GM12878 (cell line): ENCODE measurements around the gene CCR5. TPM values are rescaled to one million over a fixed set of nuclear protein-coding genes. Genes with fewer than 3 reads are reported as not detected.

Experiments
- BCLAF1 ChIP-seq: fragments of 450-650 bp; IDR thresholded peaks from 2 replicates; pipeline ENCODE4 v1.6.1; 2017; ENCODE audit warnings: antibody characterized with exemption, mild to moderate bottlenecking, moderate library complexity
- CEBPZ ChIP-seq: fragments of 150-350 bp; IDR thresholded peaks from 2 replicates; pipeline ENCODE4 v1.6.1; 2016; ENCODE audit warnings: low read depth, low read length
- HSF1 ChIP-seq: fragments of 150-350 bp; IDR thresholded peaks from 2 replicates; pipeline ENCODE4 v1.6.1; 2014; ENCODE audit warnings: mild to moderate bottlenecking, low read depth, low read length
- NR2C1 ChIP-seq: fragments of 450-650 bp; IDR thresholded peaks from 2 replicates; pipeline ENCODE4 v1.6.1; 2017; ENCODE audit warnings: antibody characterized with exemption, mild to moderate bottlenecking, moderate library complexity
- POLR2A ChIP-seq: IDR thresholded peaks from 2 replicates; pipeline ENCODE4 v1.6.1; 2011; ENCODE audit warnings: low read depth, mild to moderate bottlenecking, low read length
- PRDM15 ChIP-seq: fragments of 450-650 bp; formaldehyde crosslinking; IDR thresholded peaks from 2 replicates; pipeline ENCODE4 v1.4.0; 2020; ENCODE audit warnings: mild to moderate bottlenecking, moderate library complexity
- RAD21 ChIP-seq: IDR thresholded peaks from 2 replicates; pipeline ENCODE4 v1.6.1; 2011; ENCODE audit warnings: mild to moderate bottlenecking, low read depth, low read length, moderate library complexity; ENCODE audit not compliant: insufficient read depth
- SKIL ChIP-seq: fragments of 450-650 bp; IDR thresholded peaks from 2 replicates; pipeline ENCODE4 v1.6.1; 2017; ENCODE audit warnings: mild to moderate bottlenecking, low read depth, inconsistent platforms; ENCODE audit not compliant: poor library complexity, severe bottlenecking
- ZBTB11 ChIP-seq: fragments of 450-650 bp; formaldehyde crosslinking; IDR thresholded peaks from 2 replicates; pipeline ENCODE4 v1.5.0; 2022; ENCODE audit warnings: mild to moderate bottlenecking, missing genetic modification characterization
- ZNF622 ChIP-seq: fragments of 450-650 bp; IDR thresholded peaks from 2 replicates; pipeline ENCODE4 v1.6.1; 2017; ENCODE audit warnings: mild to moderate bottlenecking, inconsistent platforms
- polyA plus RNA-seq, 11 experiments: library from polyadenylated mRNA; depleted of rRNA in 4 of 11; unstranded in 6 of 11; stranded (reverse) in 5 of 11; fragments of >200 nt; fragmentation: Nextera tagmentation in 4 of 11; fragmentation: Illumina TruSeq in 1 of 11; extraction: Ambion mirVana in 4 of 11; extraction: Trizol in 1 of 11; gene quantifications; 1 replicate in 1 of 11; 2 replicates in 10 of 11; pipeline versions ENCODE4 v1.2.1 to v1.2.3, GENCODE V29; 2011 to 2016; ENCODE audit warnings: inconsistent platforms in 2 of 11, missing spikeins in 2 of 11, low read depth in 1 of 11
- total RNA-seq, 4 experiments: library from RNA; depleted of rRNA in 3 of 4; stranded (reverse); fragments of >200 nt in 3 of 4; fragmentation: Illumina TruSeq in 1 of 4; extraction: Trizol in 1 of 4; gene quantifications; 2 replicates each; pipeline versions ENCODE4 v1.2.1 to v1.2.3, GENCODE V29; 2013 to 2021

Gene CCR5
- total and polyA plus RNA-seq, 10 of the 15 experiments (the other 5 are each of a cell fraction or from before 2014, with no cell fraction given), result 0.17 to 1.6 (median 0.82) TPM; not detected in 1

GRCh38 chr3:46321461-46322104 is 49.2 kb upstream of the CCR5 start (continued):
- TF ChIP-seq HSF1, result no peak
- TF ChIP-seq ZBTB11 (CRISPR knock-in tag), result no peak
- TF ChIP-seq SKIL, result no peak
- TF ChIP-seq POLR2A, result no peak
- no peak for TF ChIP-seq CEBPZ
- no peak for TF ChIP-seq ZNF622
- no peak for TF ChIP-seq PRDM15 (CRISPR knock-in tag)
- TF ChIP-seq RAD21, result no peak
- TF ChIP-seq NR2C1, result no peak
- TF ChIP-seq BCLAF1, result no peak
